Naive B cell (primary cell): ENCODE results near the gene GAREM2. TPM values are rescaled to one million over a fixed set of nuclear protein-coding genes. Genes with fewer than 3 reads are reported as not detected.
"Not testable (repeated sequence)": the region's sequence is repeated elsewhere in the genome, so short reads cannot be mapped to it uniquely, and the experiment has no call there.

Experiments
- ATAC-seq, 2 donors: fragments of 150-1000 bp; cut with Tn5 transposase; 2 replicates each; pipeline ENCODE4 v1.10.0; 2021; ENCODE audit warnings: low read depth in 2 of 2, mild to moderate bottlenecking in 2 of 2, moderate library complexity in 2 of 2
- DNase-seq: peaks from one replicate; pipeline ENCODE4 v3.0.0; 2022
- H3K27ac Mint-ChIP-seq, 6 donors: one replicate each; pipeline ENCODE4 v1.8.0; 2020 to 2022; ENCODE audit warnings: mild to moderate bottlenecking in 6 of 6, mixed read lengths in 6 of 6, moderate library complexity in 5 of 6, inconsistent platforms in 2 of 6
- H3K27me3 Mint-ChIP-seq, 3 donors: one replicate each; pipeline ENCODE4 v1.8.0; 2021 to 2022; ENCODE audit warnings: mixed read lengths in 3 of 3, mild to moderate bottlenecking in 1 of 3
- H3K36me3 Mint-ChIP-seq, 2 donors: one replicate each; pipeline ENCODE4 v1.8.0; 2020 to 2022; ENCODE audit warnings: mixed read lengths in 2 of 2, inconsistent platforms in 1 of 2, mild to moderate bottlenecking in 1 of 2
- H3K4me1 Mint-ChIP-seq, 3 donors: one replicate each; pipeline ENCODE4 v1.8.0; 2020 to 2022; ENCODE audit warnings: mixed read lengths in 3 of 3, inconsistent platforms in 1 of 3, mild to moderate bottlenecking in 1 of 3, moderate library complexity in 1 of 3
- H3K4me3 Mint-ChIP-seq, 8 donors: one replicate each; pipeline ENCODE4 v1.8.0; 2020 to 2022; ENCODE audit warnings: mild to moderate bottlenecking in 8 of 8, mixed read lengths in 8 of 8, moderate library complexity in 8 of 8, inconsistent platforms in 2 of 8
- H3K9me3 Mint-ChIP-seq, 7 donors: one replicate each; pipeline ENCODE4 v1.8.0; 2020 to 2022; ENCODE audit warnings: mixed read lengths in 7 of 7, mild to moderate bottlenecking in 5 of 7, inconsistent platforms in 2 of 7, moderate library complexity in 1 of 7
- polyA plus RNA-seq, 6 donors: library from polyadenylated mRNA; unstranded; fragments of 300-500 nt; fragmentation: Illumina TruSeq; gene quantifications; one replicate each; pipeline ENCODE4 v1.2.3, GENCODE V29; 2021; ENCODE audit warnings: low read depth in 6 of 6

The GAREM2 gene
- polyA plus RNA-seq, 6 donors from 2014 or later: 0.29 to 2.1 (median 0.79) TPM; not detected in 2

GRCh38 chr2:26157580-26157979 lies 15.3 kb upstream of the GAREM2 start:
- no peak overlapping the region for H3K27ac Mint-ChIP-seq
- DNase-seq (no peak), ATAC-seq (no peak)
- H3K27me3 Mint-ChIP-seq: peaks cover 0 to 6% (median 0%) of the 10 kb centered on the region in 3 donors
- no peaks in the 10 kb centered on the region for H3K4me1 Mint-ChIP-seq
- no peaks in the 10 kb centered on the region for H3K36me3 Mint-ChIP-seq
- H3K4me3 Mint-ChIP-seq: no peak overlapping the region
- peaks cover 0 to 16% (median 7%) of the 10 kb centered on the region in 7 donors for H3K9me3 Mint-ChIP-seq

GRCh38 chr2:26161926-26162325 lies 11.0 kb upstream of the GAREM2 start:
- Mint-ChIP-seq H3K27ac (peak overlapping the region in 1 of 6 donors; percentile 38), H3K9me3 (peaks cover 0 to 1% (median 0%) of the 10 kb centered on the region in 7 donors), H3K27me3 (peaks cover 0 to 6% (median 0%) of the 10 kb centered on the region in 3 donors), H3K36me3 (no peaks in the 10 kb centered on the region), H3K4me1 (no peaks in the 10 kb centered on the region), H3K4me3 (no peak overlapping the region)
- DNase-seq: no peak
- no peak for ATAC-seq

GRCh38 chr2:26162963-26163362 lies 9.9 kb upstream of the GAREM2 start:
- Mint-ChIP-seq H3K4me3 (no peak overlapping the region), H3K27ac (no peak overlapping the region), H3K36me3 (no peaks in the 10 kb centered on the region), H3K4me1 (no peaks in the 10 kb centered on the region), H3K27me3 (peaks cover 0 to 6% (median 0%) of the 10 kb centered on the region in 3 donors), H3K9me3 (no peaks in the 10 kb centered on the region)
- no peak for DNase-seq
- no peak for ATAC-seq

- no peaks in the 10 kb centered on the region for H3K9me3 Mint-ChIP-seq
- ATAC-seq (no peak), DNase-seq (no peak)
- peaks cover 0 to 7% (median 2%) of the 10 kb centered on the region in 3 donors for H3K27me3 Mint-ChIP-seq
- H3K27ac Mint-ChIP-seq: no peak overlapping the region
- H3K4me3 Mint-ChIP-seq: no peak overlapping the region
- H3K4me1 Mint-ChIP-seq: no peaks in the 10 kb centered on the region
- no peaks in the 10 kb centered on the region for H3K36me3 Mint-ChIP-seq
Measured at GRCh38 chr2:26164231-26164630, 8.7 kb upstream of the GAREM2 start.

- ATAC-seq: no peak
- Mint-ChIP-seq H3K27ac (no peak overlapping the region), H3K9me3 (no peaks in the 10 kb centered on the region), H3K4me3 (no peak overlapping the region), H3K4me1 (no peaks in the 10 kb centered on the region), H3K36me3 (no peaks in the 10 kb centered on the region), H3K27me3 (peaks cover 2 to 12% (median 7%) of the 10 kb centered on the region in 3 donors)
- no peak for DNase-seq
Measured at GRCh38 chr2:26164641-26165211, 8.2 kb upstream of the GAREM2 start.

- DNase-seq (no peak), ATAC-seq (no peak)
- Mint-ChIP-seq H3K4me1 (no peaks in the 10 kb centered on the region), H3K4me3 (no peak overlapping the region), H3K27ac (no peak overlapping the region), H3K27me3 (peaks cover 6 to 13% (median 11%) of the 10 kb centered on the region in 3 donors), H3K36me3 (no peaks in the 10 kb centered on the region), H3K9me3 (no peaks in the 10 kb centered on the region)
Measured at GRCh38 chr2:26165403-26165802, 7.5 kb upstream of the GAREM2 start.

GRCh38 chr2:26166541-26166940 lies 6.3 kb upstream of the GAREM2 start:
- H3K27me3 Mint-ChIP-seq: peaks cover 8 to 20% (median 20%) of the 10 kb centered on the region in 3 donors
- H3K4me1 Mint-ChIP-seq, H3K9me3 Mint-ChIP-seq, ATAC-seq, H3K27ac Mint-ChIP-seq, H3K36me3 Mint-ChIP-seq, DNase-seq, H3K4me3 Mint-ChIP-seq: not testable (repeated sequence)

- ATAC-seq (no peak), DNase-seq (no peak)
- Mint-ChIP-seq H3K9me3 (peaks cover 0 to 3% (median 0%) of the 10 kb centered on the region in 7 donors), H3K4me1 (peaks cover 10 to 14% (median 12%) of the 10 kb centered on the region in 3 donors), H3K27ac (no peak overlapping the region), H3K4me3 (no peak overlapping the region), H3K27me3 (peaks cover 10 to 35% (median 34%) of the 10 kb centered on the region in 3 donors), H3K36me3 (peaks cover 0 to 12% of the 10 kb centered on the region in 2 donors)
Measured at GRCh38 chr2:26168785-26169184, 4.1 kb upstream of the GAREM2 start.

- Mint-ChIP-seq H3K4me1 (peaks cover 11 to 16% (median 13%) of the 10 kb centered on the region in 3 donors), H3K27ac (no peak overlapping the region), H3K36me3 (peaks cover 0 to 12% of the 10 kb centered on the region in 2 donors), H3K9me3 (peaks cover 0 to 3% (median 0%) of the 10 kb centered on the region in 7 donors), H3K4me3 (peak overlapping the region in 1 of 8 donors; percentile 43), H3K27me3 (peaks cover 12 to 40% (median 37%) of the 10 kb centered on the region in 3 donors)
- no peak for DNase-seq
- ATAC-seq: no peak
Measured at GRCh38 chr2:26169226-26169625, 3.7 kb upstream of the GAREM2 start.

GRCh38 chr2:26169681-26170414 lies 3.0 kb upstream of the GAREM2 start:
- Mint-ChIP-seq H3K4me1 (peaks cover 17 to 21% (median 20%) of the 10 kb centered on the region in 3 donors), H3K27ac (no peak overlapping the region), H3K9me3 (peaks cover 0 to 3% (median 0%) of the 10 kb centered on the region in 7 donors), H3K4me3 (peak overlapping the region in 2 of 8 donors; percentile 4 to 72), H3K36me3 (peaks cover 0 to 12% of the 10 kb centered on the region in 2 donors), H3K27me3 (peaks cover 18 to 46% (median 44%) of the 10 kb centered on the region in 3 donors)
- no peak for ATAC-seq
- no peak for DNase-seq

GRCh38 chr2:26170795-26171194 lies 2.1 kb upstream of the GAREM2 start:
- Mint-ChIP-seq H3K27ac (no peak overlapping the region), H3K4me1 (peaks cover 17 to 21% (median 20%) of the 10 kb centered on the region in 3 donors), H3K9me3 (peaks cover 0 to 3% (median 0%) of the 10 kb centered on the region in 7 donors), H3K4me3 (peak overlapping the region in 5 of 8 donors; percentile 59 to 88 (median 78)), H3K27me3 (peaks cover 22 to 55% (median 53%) of the 10 kb centered on the region in 3 donors), H3K36me3 (peaks cover 0 to 12% of the 10 kb centered on the region in 2 donors)
- no peak for ATAC-seq
- DNase-seq: no peak

- Mint-ChIP-seq H3K4me1 (peaks cover 17 to 21% (median 20%) of the 10 kb centered on the region in 3 donors), H3K36me3 (peaks cover 0 to 12% of the 10 kb centered on the region in 2 donors), H3K9me3 (peaks cover 0 to 3% (median 0%) of the 10 kb centered on the region in 7 donors), H3K27me3 (peaks cover 33 to 70% (median 65%) of the 10 kb centered on the region in 3 donors), H3K27ac (peak overlapping the region in 1 of 6 donors; percentile 94), H3K4me3 (peak overlapping the region; percentile 78 to 92 (median 88))
- DNase-seq (no peak), ATAC-seq (peak; percentile 18 to 29)
Measured at GRCh38 chr2:26172189-26172870, 558 bp upstream of the GAREM2 start.

GRCh38 chr2:26173776-26174482 lies 1.0 kb downstream of the GAREM2 start:
- ATAC-seq (no peak), DNase-seq (no peak)
- H3K27ac Mint-ChIP-seq: peak overlapping the region in 1 of 6 donors; percentile 74
- H3K4me3 Mint-ChIP-seq: peak overlapping the region; percentile 61 to 92 (median 82)
- peaks cover 0 to 12% of the 10 kb centered on the region in 2 donors for H3K36me3 Mint-ChIP-seq
- H3K4me1 Mint-ChIP-seq: peaks cover 17 to 27% (median 21%) of the 10 kb centered on the region in 3 donors
- H3K27me3 Mint-ChIP-seq: peaks cover 33 to 74% (median 72%) of the 10 kb centered on the region in 3 donors
- H3K9me3 Mint-ChIP-seq: peaks cover 0 to 3% (median 0%) of the 10 kb centered on the region in 7 donors
